Pancreas (tissue), 10 donors: ENCODE results near the gene INSYN2B. TPM values are rescaled to one million over a fixed set of nuclear protein-coding genes. Genes with fewer than 3 reads are reported as not detected.

ENCODE experiments used
- ATAC-seq, 4 donors: fragments of 200-7000 bp; cut with Tn5 transposase; one replicate each; pipeline versions ENCODE4 v1.8.0 to v1.9.1; 2020; ENCODE audit warnings: mild to moderate bottlenecking in 4 of 4, moderate library complexity in 4 of 4
- DNase-seq, 6 donors: peaks; one replicate each; pipeline ENCODE4 v3.0.0-alpha.2; 2020
- FAIRE-seq: peaks from 2 replicates; lab custom pipeline; 2012; peaks lifted over from hg19 to GRCh38; lab: Jason Lieb, UNC
- H3K27ac ChIP-seq, 4 donors: fragments of 200-600 bp; sonication (generic); 1 replicate in 3 of 4; 2 replicates in 1 of 4; pipeline versions ENCODE4 v1.5.0 to v1.8.0; 2020
- H3K27me3 ChIP-seq, 4 donors: fragments of 200-600 bp; one replicate each; pipeline ENCODE4 v1.8.0; 2021
- H3K36me3 ChIP-seq, 3 donors: fragments of 200-600 bp; sonication (generic) in 1 of 3; one replicate each; pipeline versions ENCODE4 v1.5.0 to v1.8.0; 2020 to 2021
- H3K4me1 ChIP-seq, 3 donors: fragments of 200-600 bp; one replicate each; pipeline ENCODE4 v1.8.0; 2021
- H3K4me3 ChIP-seq, 4 donors: fragments of 200-600 bp; sonication (generic) in 2 of 4; one replicate each; pipeline versions ENCODE4 v1.5.0 to v1.8.0; 2020 to 2021
- H3K9me3 ChIP-seq, 4 donors: fragments of 200-600 bp; one replicate each; pipeline ENCODE4 v1.8.0; 2021
- WGBS, 2 donors: extraction: QIAGEN DNeasy Blood & Tissue Kit; methylation state at CpG; one replicate each; pipeline ENCODE4 v1.1.7; 2013; 5-methylcytosine and 5-hydroxymethylcytosine counted together
- intact Hi-C, 3 donors: fragments of 100-400 bp; cut with DNase I; formaldehyde crosslinking; loops; one replicate each; pipeline versions ENCODE4 v1.11.1 to v1.14.2; 2022
- polyA plus RNA-seq, 2 donors: library from polyadenylated mRNA; stranded (reverse); fragments of 200-250 nt; gene quantifications; one replicate each; pipeline ENCODE4 v1.2.3, GENCODE V29; 2013
- total RNA-seq, 6 donors: library from RNA; stranded (reverse); fragmentation: NEBNext Ultra II Directional in 4 of 6; extraction: Animal tissue kit (Norgen Biotek cat#: 25700) in 4 of 6; gene quantifications; one replicate each; pipeline versions ENCODE4 v1.2.1 to v1.2.4, GENCODE V29; 2021 to 2023
- TF ChIP-seq, protein P1 (sequence below), 4 donors: fragments of 200-600 bp; sonication (generic) in 3 of 4; IDR thresholded peaks; one replicate each; pipeline versions ENCODE4 v1.5.0 to v1.8.0; 2021; ENCODE audit warnings: antibody characterized with exemption in 4 of 4
- donor health status: healthy with polysubstance abuse.
- donor health status: DM: no; HTN: no; CAD: no; lungs with moderate emphysema.
- donor health status: DM: no; HTN: no; CAD: no.
- donor health status: control.
- donor health status: control.
- donor health status: Bipolar disorder and iron deficiency.
- donor health status: DM: yes; HTN: yes; CAD: no.
- donor health status: DM: no; HTN: no; CAD: no.
- donor health status: DM: no; HTN: no; CAD: no.
- donor health status: DM: yes; HTN: yes; CAD: no.

INSYN2B gene
- total and polyA plus RNA-seq, 8 donors, result 0.02 TPM; not detected in 7

DNA sequence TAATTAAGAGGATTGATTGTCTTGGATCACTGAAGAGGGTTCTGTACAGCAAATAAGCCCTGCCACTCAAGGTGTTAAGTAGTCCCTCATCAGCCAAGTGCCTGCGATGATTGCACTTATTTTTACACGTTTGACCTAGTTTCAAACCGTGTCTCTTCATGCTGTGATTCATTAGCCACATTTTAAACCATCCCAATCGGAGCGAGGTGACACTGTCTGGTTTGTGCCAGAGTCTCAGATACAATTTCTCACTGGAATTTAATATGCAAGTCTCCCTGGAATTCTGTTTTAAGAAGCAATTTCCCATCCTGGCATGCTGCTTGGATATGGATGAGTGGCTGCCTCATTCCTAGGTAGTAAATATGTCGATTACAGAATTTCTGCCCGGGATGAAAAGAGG is 1.6 kb downstream of the INSYN2B start:
- H3K36me3 ChIP-seq, result no peaks in the 10 kb centered on the region
- no peak overlapping the region for H3K27ac ChIP-seq
- H3K9me3 ChIP-seq, result no peaks in the 10 kb centered on the region
- FAIRE-seq (no peak), ATAC-seq (no peak), DNase-seq (no peak)
- WGBS, 2 donors, result 33 to 41% methylated on average over 7 of the region's 7 CpGs
- H3K27me3 ChIP-seq, result peaks cover 0 to 2% (median 0%) of the 10 kb centered on the region in 4 donors
- intact Hi-C loops, result no loop called here
- no peak overlapping the region for H3K4me3 ChIP-seq
- H3K4me1 ChIP-seq, result no peaks in the 10 kb centered on the region
- TF ChIP-seq, protein P1, sequence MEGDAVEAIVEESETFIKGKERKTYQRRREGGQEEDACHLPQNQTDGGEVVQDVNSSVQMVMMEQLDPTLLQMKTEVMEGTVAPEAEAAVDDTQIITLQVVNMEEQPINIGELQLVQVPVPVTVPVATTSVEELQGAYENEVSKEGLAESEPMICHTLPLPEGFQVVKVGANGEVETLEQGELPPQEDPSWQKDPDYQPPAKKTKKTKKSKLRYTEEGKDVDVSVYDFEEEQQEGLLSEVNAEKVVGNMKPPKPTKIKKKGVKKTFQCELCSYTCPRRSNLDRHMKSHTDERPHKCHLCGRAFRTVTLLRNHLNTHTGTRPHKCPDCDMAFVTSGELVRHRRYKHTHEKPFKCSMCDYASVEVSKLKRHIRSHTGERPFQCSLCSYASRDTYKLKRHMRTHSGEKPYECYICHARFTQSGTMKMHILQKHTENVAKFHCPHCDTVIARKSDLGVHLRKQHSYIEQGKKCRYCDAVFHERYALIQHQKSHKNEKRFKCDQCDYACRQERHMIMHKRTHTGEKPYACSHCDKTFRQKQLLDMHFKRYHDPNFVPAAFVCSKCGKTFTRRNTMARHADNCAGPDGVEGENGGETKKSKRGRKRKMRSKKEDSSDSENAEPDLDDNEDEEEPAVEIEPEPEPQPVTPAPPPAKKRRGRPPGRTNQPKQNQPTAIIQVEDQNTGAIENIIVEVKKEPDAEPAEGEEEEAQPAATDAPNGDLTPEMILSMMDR (IDR thresholded peaks at IDR 0.05), result no peak

DNA sequence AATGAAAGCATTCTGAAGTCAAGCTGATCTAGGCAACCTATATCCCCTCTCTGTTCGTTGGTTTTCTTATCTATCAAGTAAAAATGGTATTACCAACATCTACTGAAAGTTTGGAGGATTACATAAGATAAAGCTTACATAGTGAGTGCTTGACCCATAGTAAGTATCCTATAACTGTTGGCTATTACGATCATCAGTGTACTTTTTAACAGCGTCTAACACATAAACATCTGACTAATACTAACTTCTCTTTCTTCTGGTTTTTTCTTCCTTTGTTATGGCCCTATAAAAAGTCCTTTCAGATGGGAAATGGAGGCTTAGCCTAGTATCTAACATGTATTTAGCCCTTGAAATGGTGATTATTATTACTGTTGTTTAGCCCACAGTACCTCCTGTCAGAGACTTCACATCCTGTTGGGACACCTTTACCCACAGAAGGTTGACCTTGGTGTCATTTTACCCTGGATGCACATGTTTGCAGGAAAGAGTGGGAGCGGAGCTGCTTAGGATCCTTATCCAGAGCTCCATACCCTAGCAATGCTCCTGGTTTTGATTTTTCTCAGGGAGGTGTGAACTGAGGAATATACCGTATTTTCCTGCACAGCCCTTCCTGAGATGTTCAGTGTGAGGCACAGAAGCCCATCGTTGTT is 6.0 kb downstream of the INSYN2B start:
- no peaks in the 10 kb centered on the region for H3K9me3 ChIP-seq
- intact Hi-C loops, result no loop called here
- no peaks in the 10 kb centered on the region for H3K27me3 ChIP-seq
- DNase-seq (no peak), ATAC-seq (no peak), FAIRE-seq (no peak)
- WGBS, 2 donors, result 51 to 65% methylated on average over 6 of the region's 6 CpGs
- TF ChIP-seq, protein P1 (IDR thresholded peaks at IDR 0.05), result no peak
- no peak overlapping the region for H3K27ac ChIP-seq
- no peaks in the 10 kb centered on the region for H3K4me1 ChIP-seq
- H3K36me3 ChIP-seq, result no peaks in the 10 kb centered on the region
- no peak overlapping the region for H3K4me3 ChIP-seq

DNA sequence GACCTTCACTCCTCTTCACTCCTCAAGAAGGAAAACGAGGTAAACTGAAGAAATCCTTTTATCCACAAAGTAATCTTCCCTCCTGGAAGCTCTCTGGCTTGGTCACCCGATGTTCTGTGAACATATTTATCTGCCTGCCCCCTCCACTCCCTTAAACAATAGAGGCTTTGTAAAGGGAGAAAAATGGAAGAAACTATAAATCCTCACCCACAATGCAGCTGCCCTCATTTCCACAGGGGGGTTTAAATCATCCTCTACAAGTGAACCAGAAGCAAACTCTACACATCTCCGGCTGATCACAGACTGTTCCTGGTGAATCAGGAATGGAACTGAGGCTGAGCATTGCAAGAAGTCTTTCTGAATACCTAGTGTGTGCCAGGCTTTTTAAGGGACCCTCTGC is 7.2 kb downstream of the INSYN2B start:
- Histone ChIP-seq H3K27ac (no peak overlapping the region), H3K9me3 (no peaks in the 10 kb centered on the region), H3K4me1 (no peaks in the 10 kb centered on the region), H3K4me3 (no peak overlapping the region), H3K27me3 (no peaks in the 10 kb centered on the region), H3K36me3 (no peaks in the 10 kb centered on the region)
- TF ChIP-seq, protein P1 (IDR thresholded peaks at IDR 0.05), result no peak
- DNase-seq (no peak), ATAC-seq (no peak), FAIRE-seq (no peak)
- whole genome bisulfite sequencing, 2 donors, result 35 to 39% methylated on average over 3 of the region's 3 CpGs
- intact Hi-C loops, result no loop called here

DNA sequence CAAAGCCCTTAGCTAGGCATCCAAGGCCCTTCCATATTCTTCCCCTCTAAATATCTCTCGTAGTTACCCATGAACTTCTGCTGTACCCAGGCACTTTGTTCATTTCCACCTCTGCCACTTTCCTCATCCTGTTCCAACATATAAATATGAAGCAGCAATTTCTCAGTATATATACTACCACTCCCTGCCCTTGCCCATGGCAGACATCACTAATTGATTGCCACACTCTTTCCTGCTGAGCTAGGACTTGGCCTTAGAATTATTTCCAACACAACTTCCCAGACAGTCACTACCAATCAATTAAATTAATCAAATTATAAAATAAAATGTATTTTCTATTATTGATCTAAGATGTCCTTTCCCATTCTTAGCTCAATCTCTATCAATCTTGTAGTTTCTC is 8.5 kb downstream of the INSYN2B start:
- FAIRE-seq, result no peak

More for the DNA sequence above, 8.5 kb downstream of the INSYN2B start:
- no peaks in the 10 kb centered on the region for H3K36me3 ChIP-seq
- DNase-seq (no peak), ATAC-seq (no peak)
- intact Hi-C loops, result no loop called here
- no peak overlapping the region for H3K4me3 ChIP-seq
- 63 to 100% methylated on average over 1 of the region's 1 CpG for WGBS, 2 donors
- H3K27ac ChIP-seq, result no peak overlapping the region
- H3K4me1 ChIP-seq, result no peaks in the 10 kb centered on the region
- no peaks in the 10 kb centered on the region for H3K9me3 ChIP-seq
- H3K27me3 ChIP-seq, result no peaks in the 10 kb centered on the region
- TF ChIP-seq, protein P1 (IDR thresholded peaks at IDR 0.05), result no peak
